Upper lobe of left lung (tissue), 4 donors: ENCODE data around the gene ATP1A4.

Experiments
- POLR2A ChIP-seq, 4 donors: fragments of 450-650 bp; IDR thresholded peaks; one replicate each; pipeline ENCODE4 v1.5.1; 2016 to 2017; ENCODE audit warnings: antibody characterized with exemption in 4 of 4, mild to moderate bottlenecking in 2 of 4
- POLR2AphosphoS5 ChIP-seq, 2 donors: sonication (generic); formaldehyde crosslinking; IDR thresholded peaks; one replicate each; pipeline ENCODE4 v1.5.1; 2017; ENCODE audit warnings: antibody characterized with exemption in 2 of 2
- TF ChIP-seq, protein P1 (sequence below), 6 experiments: fragments of 450-650 bp in 4 of 6; fragments of 200-600 bp in 2 of 6; sonication (generic) in 2 of 6; IDR thresholded peaks; one replicate each; pipeline ENCODE4 v1.5.1; 2016 to 2019; ENCODE audit warnings: antibody characterized with exemption in 6 of 6

- TF ChIP-seq POLR2AphosphoS5 (IDR thresholded peaks at IDR 0.05) (no peak), POLR2A (IDR thresholded peaks at IDR 0.05) (no peak)
- TF ChIP-seq, protein P1, sequence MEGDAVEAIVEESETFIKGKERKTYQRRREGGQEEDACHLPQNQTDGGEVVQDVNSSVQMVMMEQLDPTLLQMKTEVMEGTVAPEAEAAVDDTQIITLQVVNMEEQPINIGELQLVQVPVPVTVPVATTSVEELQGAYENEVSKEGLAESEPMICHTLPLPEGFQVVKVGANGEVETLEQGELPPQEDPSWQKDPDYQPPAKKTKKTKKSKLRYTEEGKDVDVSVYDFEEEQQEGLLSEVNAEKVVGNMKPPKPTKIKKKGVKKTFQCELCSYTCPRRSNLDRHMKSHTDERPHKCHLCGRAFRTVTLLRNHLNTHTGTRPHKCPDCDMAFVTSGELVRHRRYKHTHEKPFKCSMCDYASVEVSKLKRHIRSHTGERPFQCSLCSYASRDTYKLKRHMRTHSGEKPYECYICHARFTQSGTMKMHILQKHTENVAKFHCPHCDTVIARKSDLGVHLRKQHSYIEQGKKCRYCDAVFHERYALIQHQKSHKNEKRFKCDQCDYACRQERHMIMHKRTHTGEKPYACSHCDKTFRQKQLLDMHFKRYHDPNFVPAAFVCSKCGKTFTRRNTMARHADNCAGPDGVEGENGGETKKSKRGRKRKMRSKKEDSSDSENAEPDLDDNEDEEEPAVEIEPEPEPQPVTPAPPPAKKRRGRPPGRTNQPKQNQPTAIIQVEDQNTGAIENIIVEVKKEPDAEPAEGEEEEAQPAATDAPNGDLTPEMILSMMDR (IDR thresholded peaks at IDR 0.05), result no peak
Measured at GRCh38 chr1:160148121-160148520, 3.3 kb upstream of the ATP1A4 start.
